ENCODE measurements around the gene CDH24. TPM values are rescaled to one million over a fixed set of nuclear protein-coding genes. Genes with fewer than 3 reads are reported as not detected.

Gene CDH24
- polyA plus RNA-seq, 3 donors, result 0.13 to 0.14 TPM; not detected in 1

DNA sequence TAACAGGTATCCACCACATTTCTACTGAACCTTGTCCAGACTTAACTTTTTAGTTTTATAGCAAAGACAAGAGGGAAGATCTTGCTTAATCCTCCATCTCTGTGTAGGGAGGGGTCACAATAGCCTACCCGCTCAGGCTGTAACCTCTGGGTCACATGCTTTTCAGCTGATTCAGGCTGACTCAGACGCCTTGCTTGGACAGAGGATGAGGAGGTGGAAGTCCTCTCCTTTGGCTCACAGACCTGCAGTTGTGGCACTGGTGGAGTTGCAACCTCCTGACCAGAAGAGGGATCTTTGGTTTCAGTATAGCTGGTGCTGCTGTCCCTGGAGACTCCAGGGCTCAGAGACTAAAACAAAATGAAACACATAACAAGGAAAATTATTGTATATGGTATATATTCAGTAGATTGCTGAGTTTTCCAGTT, 21.4 kb upstream of the CDH24 start:
- no peaks in the 10 kb centered on the region for H3K9me3 ChIP-seq (replicated peaks in 1 of 2; ENCODE audit: control insufficient read depth in 1 of 2, insufficient read depth in 1 of 2, low read length in 2 of 2)
- H4K20me1 ChIP-seq (ENCODE audit: insufficient read depth, low read length), result peaks cover 31% of the 10 kb centered on the region
- WGBS (ENCODE audit: insufficient coverage), result no CpG with 5 or more reads among the region's 2 CpGs
- intact Hi-C loops (cut with micrococcal nuclease), result loop anchor here in 1 of 2 donors (5.0 kb wide), 2 partner anchors 34 to 104 kb away; partner anchors contain the start of gene SLC7A8
- no peaks in the 10 kb centered on the region for H3K27me3 ChIP-seq (ENCODE audit: control insufficient read depth in 2 of 2, insufficient read depth in 2 of 2, low read length in 2 of 2)
- H3K27ac ChIP-seq (ENCODE audit: low read depth in 1 of 2, low read length in 2 of 2), result peak overlapping the region; percentile 75 to 80
- TF ChIP-seq, protein P1, sequence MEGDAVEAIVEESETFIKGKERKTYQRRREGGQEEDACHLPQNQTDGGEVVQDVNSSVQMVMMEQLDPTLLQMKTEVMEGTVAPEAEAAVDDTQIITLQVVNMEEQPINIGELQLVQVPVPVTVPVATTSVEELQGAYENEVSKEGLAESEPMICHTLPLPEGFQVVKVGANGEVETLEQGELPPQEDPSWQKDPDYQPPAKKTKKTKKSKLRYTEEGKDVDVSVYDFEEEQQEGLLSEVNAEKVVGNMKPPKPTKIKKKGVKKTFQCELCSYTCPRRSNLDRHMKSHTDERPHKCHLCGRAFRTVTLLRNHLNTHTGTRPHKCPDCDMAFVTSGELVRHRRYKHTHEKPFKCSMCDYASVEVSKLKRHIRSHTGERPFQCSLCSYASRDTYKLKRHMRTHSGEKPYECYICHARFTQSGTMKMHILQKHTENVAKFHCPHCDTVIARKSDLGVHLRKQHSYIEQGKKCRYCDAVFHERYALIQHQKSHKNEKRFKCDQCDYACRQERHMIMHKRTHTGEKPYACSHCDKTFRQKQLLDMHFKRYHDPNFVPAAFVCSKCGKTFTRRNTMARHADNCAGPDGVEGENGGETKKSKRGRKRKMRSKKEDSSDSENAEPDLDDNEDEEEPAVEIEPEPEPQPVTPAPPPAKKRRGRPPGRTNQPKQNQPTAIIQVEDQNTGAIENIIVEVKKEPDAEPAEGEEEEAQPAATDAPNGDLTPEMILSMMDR (IDR thresholded peaks at IDR 0.05), result no peak
- Mint-ChIP-seq H3K9me3 (no peaks in the 10 kb centered on the region), H3K4me1 (peaks cover 28% of the 10 kb centered on the region), H3K27ac (peak overlapping the region; percentile 88 to 94 (median 90)), H3K27me3 (ENCODE audit: low read depth in 3 of 3) (no peaks in the 10 kb centered on the region), H3K4me3 (no peak overlapping the region), H3K36me3 (peaks cover 71 to 86% of the 10 kb centered on the region in 2 donors)
- H3K4me2 ChIP-seq (replicated peaks; ENCODE audit: extremely low read depth, low read length, poor library complexity, severe bottlenecking), result peak overlapping the region; percentile 4
- H2AFZ ChIP-seq (ENCODE audit: insufficient read depth, low read depth, low read length, poor library complexity, severe bottlenecking), result no peak overlapping the region
- no peak overlapping the region for H3K9ac ChIP-seq (ENCODE audit: insufficient read depth, low read length, poor library complexity, severe bottlenecking)
- peak; percentile 90 to 97 (median 94) for DNase-seq
- peaks cover 23 to 37% of the 10 kb centered on the region in 2 donors for H3K4me1 ChIP-seq (ENCODE audit: control insufficient read depth in 1 of 2, insufficient read depth in 2 of 2, low read length in 2 of 2)
- H3K36me3 ChIP-seq (replicated peaks in 1 of 2; ENCODE audit: control insufficient read depth in 1 of 2, insufficient read depth in 2 of 2, low read length in 2 of 2), result peaks cover 90 to 97% of the 10 kb centered on the region in 2 donors
- H3K4me3 ChIP-seq (replicated peaks in 1 of 3; ENCODE audit: low read depth in 2 of 3, low read length in 3 of 3), result peak overlapping the region in 1 of 3 experiments; percentile 12
- H3K79me2 ChIP-seq (ENCODE audit: insufficient read depth, low read length), result peaks cover 52% of the 10 kb centered on the region

DNA sequence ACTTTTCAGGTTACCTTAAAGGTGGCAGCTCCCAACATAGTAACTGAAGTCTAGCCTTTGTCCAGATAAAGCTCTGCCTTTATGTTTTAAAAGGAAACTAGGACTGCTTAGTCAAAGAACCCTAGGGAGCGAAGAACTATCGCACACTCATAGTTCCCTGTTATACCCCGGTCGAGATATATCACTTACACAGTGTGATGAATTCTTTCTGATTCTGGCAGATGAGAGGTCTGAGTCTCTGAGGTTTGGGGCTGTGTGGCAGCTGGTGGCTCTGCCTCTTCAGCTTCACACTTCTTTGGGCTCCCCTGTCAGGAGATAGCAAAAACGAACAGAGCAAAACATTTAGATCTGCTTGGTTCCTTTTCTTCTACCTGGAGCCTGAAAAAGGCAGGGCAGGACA, 20.6 kb upstream of the CDH24 start:
- Histone ChIP-seq H3K4me2 (replicated peaks; ENCODE audit: extremely low read depth, low read length, poor library complexity, severe bottlenecking) (peak overlapping the region; percentile 4), H2AFZ (ENCODE audit: insufficient read depth, low read depth, low read length, poor library complexity, severe bottlenecking) (no peak overlapping the region), H3K9me3 (replicated peaks in 1 of 2; ENCODE audit: control insufficient read depth in 1 of 2, insufficient read depth in 1 of 2, low read length in 2 of 2) (no peaks in the 10 kb centered on the region), H3K36me3 (replicated peaks in 1 of 2; ENCODE audit: control insufficient read depth in 1 of 2, insufficient read depth in 2 of 2, low read length in 2 of 2) (peaks cover 92 to 97% of the 10 kb centered on the region in 2 donors), H3K9ac (ENCODE audit: insufficient read depth, low read length, poor library complexity, severe bottlenecking) (no peak overlapping the region), H3K79me2 (ENCODE audit: insufficient read depth, low read length) (peaks cover 53% of the 10 kb centered on the region), H3K27ac (ENCODE audit: low read depth in 1 of 2, low read length in 2 of 2) (peak overlapping the region; percentile 75 to 80), H3K4me3 (replicated peaks in 1 of 3; ENCODE audit: low read depth in 2 of 3, low read length in 3 of 3) (no peak overlapping the region), H3K4me1 (ENCODE audit: control insufficient read depth in 1 of 2, insufficient read depth in 2 of 2, low read length in 2 of 2) (peaks cover 23 to 37% of the 10 kb centered on the region in 2 donors), H4K20me1 (ENCODE audit: insufficient read depth, low read length) (peaks cover 25% of the 10 kb centered on the region), H3K27me3 (ENCODE audit: control insufficient read depth in 2 of 2, insufficient read depth in 2 of 2, low read length in 2 of 2) (no peaks in the 10 kb centered on the region)
- no peak overlapping the region for H3K4me3 Mint-ChIP-seq
- no peak for DNase-seq
- peaks cover 72 to 86% of the 10 kb centered on the region in 2 donors for H3K36me3 Mint-ChIP-seq
- H3K4me1 Mint-ChIP-seq, result peaks cover 28% of the 10 kb centered on the region
- peak overlapping the region; percentile 88 to 94 (median 90) for H3K27ac Mint-ChIP-seq
- no peaks in the 10 kb centered on the region for H3K27me3 Mint-ChIP-seq (ENCODE audit: low read depth in 3 of 3)
- no peaks in the 10 kb centered on the region for H3K9me3 Mint-ChIP-seq
- intact Hi-C loops (cut with micrococcal nuclease), result loop anchor here in 1 of 2 donors (5.0 kb wide), 2 partner anchors 34 to 104 kb away; partner anchors contain the start of gene SLC7A8
- no CpG with 5 or more reads among the region's 5 CpGs for WGBS (ENCODE audit: insufficient coverage)
- TF ChIP-seq, protein P1 (IDR thresholded peaks at IDR 0.05), result no peak

Measured in CD14-positive monocyte (primary cell).